Measurements from ENCODE around the gene CDH13.

Gene CDH13

DNA sequence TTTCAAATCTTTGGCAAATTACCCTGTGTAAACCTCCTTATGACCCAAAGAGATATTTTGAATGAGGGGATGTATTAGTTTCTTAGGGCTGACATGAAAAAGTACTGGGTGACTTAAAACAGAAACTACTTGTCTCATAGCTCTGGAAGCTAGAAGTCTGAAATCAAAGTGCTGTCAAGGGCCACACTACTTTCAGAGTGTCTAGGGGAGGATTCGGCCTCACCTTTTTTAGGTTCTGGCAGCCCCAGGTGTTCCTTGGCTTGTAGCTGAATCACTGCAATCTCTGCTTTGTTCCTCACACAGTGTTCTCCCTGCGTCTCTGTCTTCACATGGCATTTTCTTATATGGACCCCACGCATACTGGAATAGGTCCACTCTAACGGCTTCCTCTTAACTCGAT is 322.2 kb downstream of the CDH13 start:
- POLR2A ChIA-PET = no interaction called here
- no peaks in the 10 kb centered on the region for H3K4me1 ChIP-seq (ENCODE audit: control insufficient read depth, insufficient read depth, low read length)

GRCh38 chr16:82953517-82953916 is 326.7 kb downstream of the CDH13 start:
- no peaks in the 10 kb centered on the region for H3K9me3 ChIP-seq (ENCODE audit: control insufficient read depth, insufficient read depth, low read depth, low read length)
- POLR2A ChIA-PET = no interaction called here
- no peaks in the 10 kb centered on the region for H3K4me1 ChIP-seq (ENCODE audit: control insufficient read depth, insufficient read depth, low read length)
- H3K4me3 ChIP-seq (ENCODE audit: low read depth, low read length) = no peak overlapping the region
- no peak overlapping the region for H3K27ac ChIP-seq (ENCODE audit: extremely low read depth, low read depth, low read length)
- CTCF ChIA-PET = no interaction called here
- no peaks in the 10 kb centered on the region for H3K36me3 ChIP-seq (ENCODE audit: control insufficient read depth in 2 of 2, insufficient read depth in 1 of 2, low read length in 2 of 2)
- no peak for TF ChIP-seq ZXDB (tag by site-specific recombination; IDR thresholded peaks at IDR 0.05)

More for the DNA sequence above, 322.2 kb downstream of the CDH13 start:
- CTCF ChIA-PET = no interaction called here
- Histone ChIP-seq H3K27ac (ENCODE audit: extremely low read depth, low read depth, low read length) (no peak overlapping the region), H3K4me3 (ENCODE audit: low read depth, low read length) (no peak overlapping the region), H3K9me3 (ENCODE audit: control insufficient read depth, insufficient read depth, low read depth, low read length) (no peaks in the 10 kb centered on the region), H3K36me3 (ENCODE audit: control insufficient read depth in 2 of 2, insufficient read depth in 1 of 2, low read length in 2 of 2) (no peaks in the 10 kb centered on the region)
- TF ChIP-seq ZNF398 (tag by site-specific recombination; IDR thresholded peaks at IDR 0.05) = no peak
- no peak for TF ChIP-seq ZBTB20 (tag by site-specific recombination; IDR thresholded peaks at IDR 0.05)
- TF ChIP-seq, protein P1, sequence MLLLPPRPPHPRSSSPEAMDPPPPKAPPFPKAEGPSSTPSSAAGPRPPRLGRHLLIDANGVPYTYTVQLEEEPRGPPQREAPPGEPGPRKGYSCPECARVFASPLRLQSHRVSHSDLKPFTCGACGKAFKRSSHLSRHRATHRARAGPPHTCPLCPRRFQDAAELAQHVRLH (tag by site-specific recombination; IDR thresholded peaks at IDR 0.05) = no peak
- no peak for TF ChIP-seq ZNF248 (tag by site-specific recombination; IDR thresholded peaks at IDR 0.05)
- no peak for TF ChIP-seq OSR2 (tag by site-specific recombination; IDR thresholded peaks at IDR 0.05)
- no peak for TF ChIP-seq ZNF830 (tag by site-specific recombination; IDR thresholded peaks at IDR 0.05; ENCODE audit: low read depth)
- no peak for TF ChIP-seq ZNF404 (tag by site-specific recombination; IDR thresholded peaks at IDR 0.05)
- TF ChIP-seq ZNF514 (tag by site-specific recombination; IDR thresholded peaks at IDR 0.05) = no peak
- no peak for TF ChIP-seq ZNF660 (tag by site-specific recombination; IDR thresholded peaks at IDR 0.05)
- TF ChIP-seq ZNF549 (tag by site-specific recombination; IDR thresholded peaks at IDR 0.05) = no peak
- TF ChIP-seq ZNF610 (tag by site-specific recombination; IDR thresholded peaks at IDR 0.05; ENCODE audit: borderline replicate concordance) = no peak
- TF ChIP-seq ZBTB8A (tag by site-specific recombination; IDR thresholded peaks at IDR 0.05) = no peak
- TF ChIP-seq SCRT2 (tag by site-specific recombination; IDR thresholded peaks at IDR 0.05) = no peak
- no peak for TF ChIP-seq ZNF2 (tag by site-specific recombination; IDR thresholded peaks at IDR 0.05)

- Histone ChIP-seq H3K4me3 (ENCODE audit: low read depth, low read length) (no peak overlapping the region), H3K4me1 (ENCODE audit: control insufficient read depth, insufficient read depth, low read length) (no peaks in the 10 kb centered on the region), H3K36me3 (ENCODE audit: control insufficient read depth in 2 of 2, insufficient read depth in 1 of 2, low read length in 2 of 2) (no peaks in the 10 kb centered on the region), H3K9me3 (ENCODE audit: control insufficient read depth, insufficient read depth, low read depth, low read length) (no peaks in the 10 kb centered on the region), H3K27ac (ENCODE audit: extremely low read depth, low read depth, low read length) (no peak overlapping the region)
- TF ChIP-seq, protein P2, sequence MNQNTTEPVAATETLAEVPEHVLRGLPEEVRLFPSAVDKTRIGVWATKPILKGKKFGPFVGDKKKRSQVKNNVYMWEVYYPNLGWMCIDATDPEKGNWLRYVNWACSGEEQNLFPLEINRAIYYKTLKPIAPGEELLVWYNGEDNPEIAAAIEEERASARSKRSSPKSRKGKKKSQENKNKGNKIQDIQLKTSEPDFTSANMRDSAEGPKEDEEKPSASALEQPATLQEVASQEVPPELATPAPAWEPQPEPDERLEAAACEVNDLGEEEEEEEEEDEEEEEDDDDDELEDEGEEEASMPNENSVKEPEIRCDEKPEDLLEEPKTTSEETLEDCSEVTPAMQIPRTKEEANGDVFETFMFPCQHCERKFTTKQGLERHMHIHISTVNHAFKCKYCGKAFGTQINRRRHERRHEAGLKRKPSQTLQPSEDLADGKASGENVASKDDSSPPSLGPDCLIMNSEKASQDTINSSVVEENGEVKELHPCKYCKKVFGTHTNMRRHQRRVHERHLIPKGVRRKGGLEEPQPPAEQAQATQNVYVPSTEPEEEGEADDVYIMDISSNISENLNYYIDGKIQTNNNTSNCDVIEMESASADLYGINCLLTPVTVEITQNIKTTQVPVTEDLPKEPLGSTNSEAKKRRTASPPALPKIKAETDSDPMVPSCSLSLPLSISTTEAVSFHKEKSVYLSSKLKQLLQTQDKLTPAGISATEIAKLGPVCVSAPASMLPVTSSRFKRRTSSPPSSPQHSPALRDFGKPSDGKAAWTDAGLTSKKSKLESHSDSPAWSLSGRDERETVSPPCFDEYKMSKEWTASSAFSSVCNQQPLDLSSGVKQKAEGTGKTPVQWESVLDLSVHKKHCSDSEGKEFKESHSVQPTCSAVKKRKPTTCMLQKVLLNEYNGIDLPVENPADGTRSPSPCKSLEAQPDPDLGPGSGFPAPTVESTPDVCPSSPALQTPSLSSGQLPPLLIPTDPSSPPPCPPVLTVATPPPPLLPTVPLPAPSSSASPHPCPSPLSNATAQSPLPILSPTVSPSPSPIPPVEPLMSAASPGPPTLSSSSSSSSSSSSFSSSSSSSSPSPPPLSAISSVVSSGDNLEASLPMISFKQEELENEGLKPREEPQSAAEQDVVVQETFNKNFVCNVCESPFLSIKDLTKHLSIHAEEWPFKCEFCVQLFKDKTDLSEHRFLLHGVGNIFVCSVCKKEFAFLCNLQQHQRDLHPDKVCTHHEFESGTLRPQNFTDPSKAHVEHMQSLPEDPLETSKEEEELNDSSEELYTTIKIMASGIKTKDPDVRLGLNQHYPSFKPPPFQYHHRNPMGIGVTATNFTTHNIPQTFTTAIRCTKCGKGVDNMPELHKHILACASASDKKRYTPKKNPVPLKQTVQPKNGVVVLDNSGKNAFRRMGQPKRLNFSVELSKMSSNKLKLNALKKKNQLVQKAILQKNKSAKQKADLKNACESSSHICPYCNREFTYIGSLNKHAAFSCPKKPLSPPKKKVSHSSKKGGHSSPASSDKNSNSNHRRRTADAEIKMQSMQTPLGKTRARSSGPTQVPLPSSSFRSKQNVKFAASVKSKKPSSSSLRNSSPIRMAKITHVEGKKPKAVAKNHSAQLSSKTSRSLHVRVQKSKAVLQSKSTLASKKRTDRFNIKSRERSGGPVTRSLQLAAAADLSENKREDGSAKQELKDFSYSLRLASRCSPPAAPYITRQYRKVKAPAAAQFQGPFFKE (tag by site-specific recombination; IDR thresholded peaks at IDR 0.05; ENCODE audit: borderline replicate concordance) = no peak
- TF ChIP-seq TCF7L2 (IDR thresholded peaks at IDR 0.05; ENCODE audit: borderline replicate concordance, low read depth, low read length) = no peak
- TF ChIP-seq ZNF16 (tag by site-specific recombination; IDR thresholded peaks at IDR 0.05; ENCODE audit: low read depth) = no peak
- TF ChIP-seq ZNF214 (tag by site-specific recombination; IDR thresholded peaks at IDR 0.05; ENCODE audit: borderline replicate concordance) = no peak
- ChIA-PET CTCF (interaction anchor here (0.7 kb wide), 1 partner anchor 231 kb away, joined by 3 read pairs; no protein-coding TSS in a partner anchor), POLR2A (no interaction called here)
These were observed 327.6 kb downstream of the CDH13 start for GRCh38 chr16:82954224-82954929.

All from HEK293 (cell line).